IPS DF 6.9 (cell line): ENCODE measurements around the gene PITPNM1.
"Not testable (repeated sequence)": the region's sequence is repeated elsewhere in the genome, so short reads cannot be mapped to it uniquely, and the experiment has no call there.

Source experiments
- DNase-seq: peaks from one replicate; pipeline ENCODE4 v3.0.0-alpha.2; 2013; ENCODE audit warnings: low read depth, low spot score
- H3K27ac ChIP-seq: one replicate; pipeline ENCODE4 v1.5.1; 2013; ENCODE audit warnings: low read length, control low read depth
- H3K27me3 ChIP-seq: 2 replicates; pipeline ENCODE4 v1.6.1; 2013; ENCODE audit warnings: mild to moderate bottlenecking, low read length; ENCODE audit not compliant: control insufficient read depth, insufficient read depth
- H3K36me3 ChIP-seq: 2 replicates; pipeline ENCODE4 v1.6.1; 2013; ENCODE audit warnings: low read length; ENCODE audit not compliant: control insufficient read depth, insufficient read depth
- H3K4me1 ChIP-seq: 2 replicates; pipeline ENCODE4 v1.6.1; 2013; ENCODE audit warnings: low read length; ENCODE audit not compliant: control insufficient read depth, insufficient read depth
- H3K4me3 ChIP-seq: 2 replicates; pipeline ENCODE4 v1.5.1; 2013; ENCODE audit warnings: mild to moderate bottlenecking, low read length
- H3K9me3 ChIP-seq: 2 replicates; pipeline ENCODE4 v1.6.1; 2013; ENCODE audit warnings: low read length, inconsistent platforms; ENCODE audit not compliant: control insufficient read depth, insufficient read depth
- WGBS: extraction: QIAGEN DNeasy Blood & Tissue Kit; methylation state at CpG from one replicate; pipeline ENCODE4 v1.1.7; 2013; ENCODE audit warnings: mixed read lengths, missing lambda C conversion rate; ENCODE audit not compliant: insufficient read length, insufficient coverage; 5-methylcytosine and 5-hydroxymethylcytosine counted together

The PITPNM1 gene

GRCh38 chr11:67489203-67489884, 15.8 kb downstream of the PITPNM1 start:
- H3K4me1 ChIP-seq: no peaks in the 10 kb centered on the region; the same call in 1 of the 2 replicates
- no peaks in the 10 kb centered on the region for H3K27me3 ChIP-seq
- peaks cover 22% of the 10 kb centered on the region for H3K36me3 ChIP-seq
- no CpG with 5 or more reads among the region's 25 CpGs for WGBS
- H3K9me3 ChIP-seq: no peaks in the 10 kb centered on the region
- no peak overlapping the region for H3K27ac ChIP-seq
- DNase-seq: no peak
- no peak overlapping the region for H3K4me3 ChIP-seq

- no peak for DNase-seq
- Histone ChIP-seq H3K27me3 (no peaks in the 10 kb centered on the region), H3K36me3 (peaks cover 10% of the 10 kb centered on the region; the same call in 1 of the 2 replicates), H3K27ac (no peak overlapping the region), H3K4me1 (no peaks in the 10 kb centered on the region; the same call in 1 of the 2 replicates), H3K4me3 (no peak overlapping the region), H3K9me3 (no peaks in the 10 kb centered on the region)
- WGBS: no CpG with 5 or more reads among the region's 20 CpGs
Measured at GRCh38 chr11:67486481-67487195, 18.5 kb downstream of the PITPNM1 start.

DNA sequence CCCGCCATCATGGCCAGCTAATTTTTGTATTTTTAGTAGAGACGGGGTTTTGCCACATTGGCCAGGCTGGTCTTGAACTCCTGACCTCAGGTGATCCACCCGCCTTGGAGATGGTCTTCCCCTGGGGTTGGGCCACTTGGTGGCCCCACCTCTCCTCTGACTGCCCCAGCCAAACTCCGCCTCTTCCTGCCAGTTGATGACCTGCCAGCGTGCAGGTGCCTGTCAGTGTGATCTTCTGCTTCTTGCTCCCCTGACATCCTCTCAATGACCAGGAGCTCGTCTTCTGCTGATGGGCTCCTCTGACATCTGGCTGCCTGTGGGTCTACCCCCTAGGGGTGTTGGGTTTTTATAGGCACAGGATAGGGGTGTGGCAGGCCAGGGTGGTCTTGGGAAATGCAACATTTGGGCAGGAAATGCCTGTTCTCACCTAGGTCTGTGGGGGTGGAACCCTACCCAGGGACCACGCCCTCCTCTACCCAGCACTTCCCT, 19.2 kb downstream of the PITPNM1 start:
- not testable (repeated sequence) for H3K27me3 ChIP-seq, H3K36me3 ChIP-seq, H3K4me1 ChIP-seq, H3K4me3 ChIP-seq, H3K9me3 ChIP-seq, DNase-seq, H3K27ac ChIP-seq
- WGBS: no CpG with 5 or more reads among the region's 7 CpGs

- WGBS: no CpG with 5 or more reads among the region's 11 CpGs
- Histone ChIP-seq H3K4me1 (no peaks in the 10 kb centered on the region; the same call in 1 of the 2 replicates), H3K36me3 (no peaks in the 10 kb centered on the region; the same call in 1 of the 2 replicates), H3K27me3 (no peaks in the 10 kb centered on the region), H3K27ac (no peak overlapping the region), H3K4me3 (no peak overlapping the region), H3K9me3 (no peaks in the 10 kb centered on the region)
- no peak for DNase-seq
Measured at GRCh38 chr11:67484847-67485311, 20.3 kb downstream of the PITPNM1 start.

DNA sequence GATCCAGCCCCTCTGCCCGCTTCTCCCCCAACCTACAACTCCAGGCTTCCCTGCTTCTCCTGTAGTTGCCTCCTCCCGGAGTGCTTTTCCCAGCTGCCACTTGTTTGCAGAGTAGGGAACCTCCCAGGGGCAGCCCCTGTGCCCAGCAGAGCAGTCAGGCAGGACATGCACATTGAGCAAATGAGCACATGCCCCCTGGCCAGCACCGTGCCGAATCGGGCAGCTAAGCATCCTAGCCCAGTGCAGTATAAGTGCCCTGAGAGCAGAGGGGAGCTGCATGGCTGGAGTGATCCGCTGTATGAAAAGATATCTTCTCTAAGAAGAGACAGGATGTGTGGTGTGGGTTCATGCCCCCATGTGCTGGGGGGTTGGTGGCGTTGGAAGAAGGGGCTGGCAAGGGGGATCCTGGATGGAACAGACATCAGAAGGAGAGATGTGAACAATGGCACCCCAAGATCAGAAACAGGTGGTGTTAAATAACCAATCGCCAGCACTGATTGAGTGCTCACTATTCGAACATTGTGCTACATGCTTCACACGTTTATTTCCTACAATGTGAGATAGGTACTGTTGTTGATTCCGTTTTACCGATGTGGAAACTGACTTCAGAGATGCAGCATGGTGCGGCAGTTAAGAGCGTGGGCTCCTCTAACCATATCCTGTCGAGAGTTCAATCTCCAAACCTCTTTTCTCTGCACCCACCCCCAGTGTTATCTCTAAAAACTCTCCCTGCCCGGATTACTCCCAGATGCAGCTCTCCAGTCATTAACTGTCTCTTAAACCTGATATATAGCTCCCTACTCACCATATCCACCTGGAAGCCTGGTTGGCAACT, 21.1 kb downstream of the PITPNM1 start:
- no peaks in the 10 kb centered on the region for H3K9me3 ChIP-seq
- no peaks in the 10 kb centered on the region for H3K36me3 ChIP-seq
- H3K4me3 ChIP-seq: no peak overlapping the region
- no peaks in the 10 kb centered on the region for H3K27me3 ChIP-seq
- no CpG with 5 or more reads among the region's 16 CpGs for WGBS
- no peaks in the 10 kb centered on the region; the same call in 1 of the 2 replicates for H3K4me1 ChIP-seq
- no peak overlapping the region for H3K27ac ChIP-seq
- no peak for DNase-seq

- WGBS: no CpG with 5 or more reads among the region's 60 CpGs
- H3K9me3 ChIP-seq: no peaks in the 10 kb centered on the region
- DNase-seq: peak; percentile 99
- H3K27ac ChIP-seq: no peak within 1 kb of the TSS
- no peaks in the 10 kb centered on the region for H3K36me3 ChIP-seq
- H3K4me3 ChIP-seq: peak within 1 kb of the TSS; percentile 50; the same call in 1 of the 2 replicates
- H3K27me3 ChIP-seq: no peaks in the 10 kb centered on the region
- H3K4me1 ChIP-seq: no peaks in the 10 kb centered on the region; the same call in 1 of the 2 replicates
Measured at GRCh38 chr11:67482827-67483798, 22.1 kb downstream of the PITPNM1 start, which contains the start of gene AIP. Gene AIP, plus strand, starts transcription at chr11:67483026. Its CDS starts 133 bp downstream, at chr11:67483159.

- no peaks in the 10 kb centered on the region for H3K27me3 ChIP-seq
- no peaks in the 10 kb centered on the region for H3K36me3 ChIP-seq
- H3K9me3 ChIP-seq: no peaks in the 10 kb centered on the region
- H3K4me1 ChIP-seq: no peaks in the 10 kb centered on the region; the same call in 1 of the 2 replicates
- H3K27ac ChIP-seq: no peak overlapping the region
- no CpG with 5 or more reads among the region's 19 CpGs for WGBS
- no peak overlapping the region; the same call in 1 of the 2 replicates for H3K4me3 ChIP-seq
- no peak for DNase-seq
Measured at GRCh38 chr11:67482275-67482826, 22.8 kb downstream of the PITPNM1 start.

- not testable (repeated sequence) for H3K36me3 ChIP-seq, H3K4me1 ChIP-seq, H3K4me3 ChIP-seq, H3K27me3 ChIP-seq, H3K27ac ChIP-seq, DNase-seq, H3K9me3 ChIP-seq
- WGBS: no CpG with 5 or more reads among the region's 16 CpGs
Measured at GRCh38 chr11:67477344-67478050, 27.7 kb downstream of the PITPNM1 start.

GRCh38 chr11:67476692-67477091, 28.5 kb downstream of the PITPNM1 start:
- not testable (repeated sequence) for H3K9me3 ChIP-seq, DNase-seq, H3K27ac ChIP-seq, H3K27me3 ChIP-seq, H3K4me3 ChIP-seq, H3K4me1 ChIP-seq, H3K36me3 ChIP-seq
- WGBS: no CpG with 5 or more reads among the region's 10 CpGs
